ENCODE data around the gene WDR7. TPM values are rescaled to one million over a fixed set of nuclear protein-coding genes. Genes with fewer than 3 reads are reported as not detected.
"Not testable (repeated sequence)": the region's sequence is repeated elsewhere in the genome, so short reads cannot be mapped to it uniquely, and the experiment has no call there.

Gene WDR7
- total RNA-seq, 6 donors from 2014 or later: 17.8 to 58.7 (median 26.7) TPM

DNA sequence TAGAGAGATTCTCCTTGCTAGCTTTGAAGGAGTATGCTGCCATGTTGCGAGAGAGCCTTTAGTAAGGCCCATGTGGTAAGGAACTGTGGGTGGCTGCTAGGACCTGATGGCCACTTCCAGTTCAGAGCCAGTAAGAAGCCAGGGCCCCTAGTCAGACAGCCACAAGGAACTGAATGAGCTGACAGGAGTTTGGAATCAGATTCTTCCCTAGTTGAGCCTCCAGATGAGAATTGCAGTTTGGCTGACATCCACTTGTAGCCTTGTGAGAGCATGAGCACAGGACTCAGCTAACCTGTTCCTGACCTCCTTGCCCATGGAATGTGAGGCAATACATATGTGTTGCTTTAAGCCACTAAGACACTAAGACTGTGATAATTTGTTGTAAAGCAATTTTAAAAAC lies 1.2 kb upstream of the WDR7 start:
- Histone ChIP-seq H3K36me3 (no peaks in the 10 kb centered on the region), H3K4me1 (peaks cover 10 to 17% (median 11%) of the 10 kb centered on the region in 4 donors), H3K9me3 (no peaks in the 10 kb centered on the region), H3K27me3 (no peaks in the 10 kb centered on the region), H3K4me3 (no peak overlapping the region), H3K27ac (no peak overlapping the region)
- DNase-seq: no peak
- ATAC-seq (ENCODE audit: low FRiP score in 2 of 2): no peak
- TF ChIP-seq POLR2AphosphoS5 (IDR thresholded peaks at IDR 0.05): no peak
- TF ChIP-seq POLR2A (IDR thresholded peaks at IDR 0.05): no peak
- TF ChIP-seq EP300 (IDR thresholded peaks at IDR 0.05): no peak
- TF ChIP-seq, protein P1, sequence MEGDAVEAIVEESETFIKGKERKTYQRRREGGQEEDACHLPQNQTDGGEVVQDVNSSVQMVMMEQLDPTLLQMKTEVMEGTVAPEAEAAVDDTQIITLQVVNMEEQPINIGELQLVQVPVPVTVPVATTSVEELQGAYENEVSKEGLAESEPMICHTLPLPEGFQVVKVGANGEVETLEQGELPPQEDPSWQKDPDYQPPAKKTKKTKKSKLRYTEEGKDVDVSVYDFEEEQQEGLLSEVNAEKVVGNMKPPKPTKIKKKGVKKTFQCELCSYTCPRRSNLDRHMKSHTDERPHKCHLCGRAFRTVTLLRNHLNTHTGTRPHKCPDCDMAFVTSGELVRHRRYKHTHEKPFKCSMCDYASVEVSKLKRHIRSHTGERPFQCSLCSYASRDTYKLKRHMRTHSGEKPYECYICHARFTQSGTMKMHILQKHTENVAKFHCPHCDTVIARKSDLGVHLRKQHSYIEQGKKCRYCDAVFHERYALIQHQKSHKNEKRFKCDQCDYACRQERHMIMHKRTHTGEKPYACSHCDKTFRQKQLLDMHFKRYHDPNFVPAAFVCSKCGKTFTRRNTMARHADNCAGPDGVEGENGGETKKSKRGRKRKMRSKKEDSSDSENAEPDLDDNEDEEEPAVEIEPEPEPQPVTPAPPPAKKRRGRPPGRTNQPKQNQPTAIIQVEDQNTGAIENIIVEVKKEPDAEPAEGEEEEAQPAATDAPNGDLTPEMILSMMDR (IDR thresholded peaks at IDR 0.05): no peak
- WGBS, 2 donors: 92 to 100% methylated on average over 1 of the region's 1 CpG

DNA sequence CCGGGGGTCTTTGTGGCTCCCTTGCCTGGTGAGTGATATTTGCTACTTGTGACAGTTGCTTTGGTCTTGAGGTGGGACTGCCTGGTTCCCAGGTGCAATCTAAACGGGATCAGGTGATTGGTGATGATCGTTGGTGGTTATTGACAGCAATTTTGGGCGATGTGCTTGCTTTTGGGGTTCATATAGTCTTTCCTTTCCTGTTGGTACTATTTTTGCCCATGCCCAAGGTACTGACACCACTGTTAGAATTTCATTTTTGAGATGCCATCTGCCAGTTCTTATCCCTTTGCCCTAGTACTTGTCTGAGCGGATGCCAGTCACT lies 573 bp downstream of the WDR7 start:
- 10 to 13% methylated on average over 4 to 5 of the region's 5 CpGs for WGBS, 2 donors
- peaks cover 10 to 17% (median 11%) of the 10 kb centered on the region in 4 donors for H3K4me1 ChIP-seq
- ATAC-seq (ENCODE audit: low FRiP score in 2 of 2) (no peak), DNase-seq (no peak)
- H3K9me3 ChIP-seq: no peaks in the 10 kb centered on the region
- H3K36me3 ChIP-seq: no peaks in the 10 kb centered on the region
- H3K27me3 ChIP-seq: no peaks in the 10 kb centered on the region
- H3K4me3 ChIP-seq: peak overlapping the region; percentile 70 to 94 (median 86)
- H3K27ac ChIP-seq: peak overlapping the region; percentile 83 to 94 (median 91)
- TF ChIP-seq EP300 (IDR thresholded peaks at IDR 0.05) (no peak), POLR2AphosphoS5 (IDR thresholded peaks at IDR 0.05) (no peak), POLR2A (IDR thresholded peaks at IDR 0.05) (no peak)
- TF ChIP-seq, protein P1 (IDR thresholded peaks at IDR 0.05): no peak

DNA sequence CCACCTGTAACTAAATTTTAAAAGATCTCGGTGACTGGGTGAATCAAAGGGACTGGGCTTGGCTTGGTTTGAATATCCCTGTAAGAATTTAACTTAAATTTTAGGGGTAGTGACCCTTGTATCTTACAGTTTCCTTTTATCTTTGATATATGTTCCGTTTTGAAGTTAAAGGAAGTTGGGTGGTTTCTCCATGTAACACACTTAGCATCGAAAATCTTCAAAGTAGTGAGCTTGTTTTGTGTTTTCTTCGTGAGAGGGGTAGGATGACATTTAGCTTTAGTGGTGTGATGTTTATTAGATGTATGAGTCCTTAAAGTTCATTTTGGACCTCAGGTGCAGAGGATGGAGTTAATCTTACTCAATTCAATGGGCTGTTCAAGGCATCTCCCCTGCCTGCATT lies 1.6 kb downstream of the WDR7 start:
- 59 to 60% methylated on average over 4 of the region's 4 CpGs for WGBS, 2 donors

DNA sequence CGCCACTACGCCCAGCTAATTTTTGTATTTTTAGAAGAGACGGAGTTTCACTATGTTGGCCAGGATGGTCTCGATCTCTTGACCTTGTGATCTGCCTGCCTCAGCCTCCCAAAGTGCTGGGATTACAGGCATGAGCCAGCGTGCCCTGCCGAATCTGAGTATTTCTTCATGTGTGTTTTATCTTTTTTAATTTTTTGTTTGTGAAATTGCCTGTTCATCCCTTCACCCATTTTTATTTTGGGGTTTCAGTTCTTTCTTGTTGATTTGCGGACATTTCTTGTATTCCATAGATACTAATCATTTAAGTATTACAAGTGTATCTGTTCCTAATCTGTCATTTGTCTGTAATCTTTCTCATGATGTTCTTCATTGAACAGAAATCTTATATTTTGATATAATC lies 3.1 kb downstream of the WDR7 start:
- H3K4me1 ChIP-seq: peaks cover 10 to 17% (median 11%) of the 10 kb centered on the region in 4 donors
- WGBS, 2 donors: 98 to 99% methylated on average over 7 of the region's 7 CpGs
- not testable (repeated sequence) for H3K4me3 ChIP-seq; H3K27ac ChIP-seq; ATAC-seq (ENCODE audit: low FRiP score in 2 of 2); H3K27me3 ChIP-seq; H3K36me3 ChIP-seq; DNase-seq; H3K9me3 ChIP-seq

More for the DNA sequence above, 1.6 kb downstream of the WDR7 start:
- H3K27ac ChIP-seq: no peak overlapping the region
- ATAC-seq (ENCODE audit: low FRiP score in 2 of 2) (no peak), DNase-seq (no peak)
- no peaks in the 10 kb centered on the region for H3K36me3 ChIP-seq
- H3K4me1 ChIP-seq: peaks cover 10 to 17% (median 11%) of the 10 kb centered on the region in 4 donors
- no peaks in the 10 kb centered on the region for H3K27me3 ChIP-seq
- H3K4me3 ChIP-seq: no peak overlapping the region
- no peaks in the 10 kb centered on the region for H3K9me3 ChIP-seq
- TF ChIP-seq POLR2A (IDR thresholded peaks at IDR 0.05) (no peak), EP300 (IDR thresholded peaks at IDR 0.05) (no peak), POLR2AphosphoS5 (IDR thresholded peaks at IDR 0.05) (no peak)
- TF ChIP-seq, protein P1 (IDR thresholded peaks at IDR 0.05): no peak

DNA sequence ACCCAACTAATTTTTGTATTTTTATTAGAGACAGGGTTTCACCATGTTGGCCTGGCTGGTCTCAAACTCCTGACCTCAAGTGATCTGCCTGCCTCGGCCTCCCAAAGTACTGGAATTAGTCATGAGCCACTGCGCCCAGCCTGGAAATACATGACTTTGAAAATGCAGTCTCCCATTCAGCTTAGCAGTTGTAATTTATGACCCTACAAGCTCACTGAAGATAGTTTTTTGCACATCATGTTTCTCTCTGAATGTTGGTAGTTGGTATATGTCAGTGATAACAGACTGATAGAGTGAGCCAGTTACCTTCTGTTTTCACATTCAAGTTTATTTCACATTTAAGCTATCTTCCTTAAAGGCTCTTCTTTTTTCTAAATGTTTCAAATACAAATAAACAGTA lies 7.1 kb downstream of the WDR7 start:
- no peak for ATAC-seq (ENCODE audit: low FRiP score in 2 of 2)
- no peak overlapping the region for H3K27ac ChIP-seq
- H3K36me3 ChIP-seq: no peaks in the 10 kb centered on the region
- H3K27me3 ChIP-seq: no peaks in the 10 kb centered on the region
- no peaks in the 10 kb centered on the region for H3K4me1 ChIP-seq
- TF ChIP-seq, protein P1 (IDR thresholded peaks at IDR 0.05): no peak
- TF ChIP-seq POLR2A (IDR thresholded peaks at IDR 0.05): no peak
- no peak for TF ChIP-seq EP300 (IDR thresholded peaks at IDR 0.05)
- TF ChIP-seq POLR2AphosphoS5 (IDR thresholded peaks at IDR 0.05): no peak
- 82 to 94% methylated on average over 2 of the region's 2 CpGs for WGBS, 2 donors
- H3K4me3 ChIP-seq: no peak overlapping the region
- no peak for DNase-seq
- H3K9me3 ChIP-seq: no peaks in the 10 kb centered on the region
